Measurements from ENCODE around the gene ARHGEF28.

ARHGEF28 gene

GRCh38 chr5:73663860-73664240 is 37.9 kb downstream of the ARHGEF28 start:
- no peaks in the 10 kb centered on the region for H3K9me3 ChIP-seq (ENCODE audit: insufficient read depth, low read length, severe bottlenecking)
- H3K27me3 ChIP-seq (ENCODE audit: insufficient read depth, low read length, poor library complexity): no peaks in the 10 kb centered on the region
- no peak overlapping the region for H3K9ac ChIP-seq (ENCODE audit: low read depth, low read length)
- H3K36me3 ChIP-seq (ENCODE audit: insufficient read depth, low read length): no peaks in the 10 kb centered on the region
- no peaks in the 10 kb centered on the region for H4K20me1 ChIP-seq (ENCODE audit: insufficient read depth, low read length)
- H3K79me2 ChIP-seq (ENCODE audit: insufficient read depth, low read length): no peaks in the 10 kb centered on the region
- no peak overlapping the region for H3K4me3 ChIP-seq (ENCODE audit: low read depth in 1 of 2, low read length in 2 of 2)
- no peak overlapping the region for H2AFZ ChIP-seq (ENCODE audit: low read depth, low read length)
- TF ChIP-seq EZH2 (IDR thresholded peaks at IDR 0.05; ENCODE audit: borderline replicate concordance, low read depth, low read length, severe bottlenecking): no peak
- TF ChIP-seq, protein P1, sequence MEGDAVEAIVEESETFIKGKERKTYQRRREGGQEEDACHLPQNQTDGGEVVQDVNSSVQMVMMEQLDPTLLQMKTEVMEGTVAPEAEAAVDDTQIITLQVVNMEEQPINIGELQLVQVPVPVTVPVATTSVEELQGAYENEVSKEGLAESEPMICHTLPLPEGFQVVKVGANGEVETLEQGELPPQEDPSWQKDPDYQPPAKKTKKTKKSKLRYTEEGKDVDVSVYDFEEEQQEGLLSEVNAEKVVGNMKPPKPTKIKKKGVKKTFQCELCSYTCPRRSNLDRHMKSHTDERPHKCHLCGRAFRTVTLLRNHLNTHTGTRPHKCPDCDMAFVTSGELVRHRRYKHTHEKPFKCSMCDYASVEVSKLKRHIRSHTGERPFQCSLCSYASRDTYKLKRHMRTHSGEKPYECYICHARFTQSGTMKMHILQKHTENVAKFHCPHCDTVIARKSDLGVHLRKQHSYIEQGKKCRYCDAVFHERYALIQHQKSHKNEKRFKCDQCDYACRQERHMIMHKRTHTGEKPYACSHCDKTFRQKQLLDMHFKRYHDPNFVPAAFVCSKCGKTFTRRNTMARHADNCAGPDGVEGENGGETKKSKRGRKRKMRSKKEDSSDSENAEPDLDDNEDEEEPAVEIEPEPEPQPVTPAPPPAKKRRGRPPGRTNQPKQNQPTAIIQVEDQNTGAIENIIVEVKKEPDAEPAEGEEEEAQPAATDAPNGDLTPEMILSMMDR (IDR thresholded peaks at IDR 0.05; ENCODE audit: borderline replicate concordance, extremely low read depth, low read length, poor library complexity, severe bottlenecking): no peak
- no peak for ATAC-seq (ENCODE audit: insufficient read depth, low read depth)
- H3K4me2 ChIP-seq (ENCODE audit: insufficient read depth, low read length): no peak overlapping the region
- DNase-seq: no peak
- no peaks in the 10 kb centered on the region for H3K4me1 ChIP-seq (ENCODE audit: insufficient read depth, low read length)
- H3K27ac ChIP-seq (ENCODE audit: low read length): no peak overlapping the region

- no peak for ATAC-seq (ENCODE audit: insufficient read depth, low read depth)
- H3K9me3 ChIP-seq (ENCODE audit: insufficient read depth, low read length, severe bottlenecking): no peaks in the 10 kb centered on the region
- H3K4me3 ChIP-seq (ENCODE audit: low read depth in 1 of 2, low read length in 2 of 2): no peak overlapping the region
- H4K20me1 ChIP-seq (ENCODE audit: insufficient read depth, low read length): no peaks in the 10 kb centered on the region
- no peak for DNase-seq
- no peak overlapping the region for H2AFZ ChIP-seq (ENCODE audit: low read depth, low read length)
- H3K79me2 ChIP-seq (ENCODE audit: insufficient read depth, low read length): no peaks in the 10 kb centered on the region
- TF ChIP-seq, protein P1 (IDR thresholded peaks at IDR 0.05; ENCODE audit: borderline replicate concordance, extremely low read depth, low read length, poor library complexity, severe bottlenecking): no peak
- no peak for TF ChIP-seq EZH2 (IDR thresholded peaks at IDR 0.05; ENCODE audit: borderline replicate concordance, low read depth, low read length, severe bottlenecking)
- H3K36me3 ChIP-seq (ENCODE audit: insufficient read depth, low read length): no peaks in the 10 kb centered on the region
- H3K27me3 ChIP-seq (ENCODE audit: insufficient read depth, low read length, poor library complexity): no peaks in the 10 kb centered on the region
- H3K9ac ChIP-seq (ENCODE audit: low read depth, low read length): no peak overlapping the region
- no peak overlapping the region for H3K27ac ChIP-seq (ENCODE audit: low read length)
- no peak overlapping the region for H3K4me2 ChIP-seq (ENCODE audit: insufficient read depth, low read length)
- H3K4me1 ChIP-seq (ENCODE audit: insufficient read depth, low read length): no peaks in the 10 kb centered on the region
Measured at GRCh38 chr5:73664796-73665195, 38.8 kb downstream of the ARHGEF28 start.

DNA sequence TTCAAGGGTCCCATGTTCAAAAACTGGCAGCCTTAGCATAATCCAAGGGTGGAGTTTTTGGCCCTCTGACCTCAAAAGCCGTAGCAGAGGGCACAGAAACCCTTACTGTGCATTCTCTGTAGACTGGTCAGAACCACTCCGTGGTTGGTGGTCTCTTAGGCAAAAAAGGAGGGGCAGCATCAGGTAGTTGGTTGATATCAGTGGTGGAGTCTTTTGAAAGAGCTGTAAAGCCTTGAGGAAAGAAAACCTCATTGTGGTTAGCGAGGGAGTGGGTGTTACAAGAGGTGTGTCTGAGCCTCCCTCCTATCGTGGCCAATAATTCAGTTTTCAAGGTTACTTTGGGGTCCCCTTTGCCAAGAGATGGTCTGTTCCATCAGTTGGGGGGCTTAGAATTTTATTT is 40.9 kb downstream of the ARHGEF28 start:
- ATAC-seq (ENCODE audit: insufficient read depth, low read depth): no peak; the same call in 2 of the 3 replicates
- no peaks in the 10 kb centered on the region for H3K4me1 ChIP-seq (ENCODE audit: insufficient read depth, low read length)
- TF ChIP-seq, protein P1 (IDR thresholded peaks at IDR 0.05; ENCODE audit: borderline replicate concordance, extremely low read depth, low read length, poor library complexity, severe bottlenecking): no peak
- TF ChIP-seq EZH2 (IDR thresholded peaks at IDR 0.05; ENCODE audit: borderline replicate concordance, low read depth, low read length, severe bottlenecking): no peak
- H3K36me3 ChIP-seq (ENCODE audit: insufficient read depth, low read length): no peaks in the 10 kb centered on the region
- H3K4me3 ChIP-seq (ENCODE audit: low read depth in 1 of 2, low read length in 2 of 2): no peak overlapping the region
- H4K20me1 ChIP-seq (ENCODE audit: insufficient read depth, low read length): no peaks in the 10 kb centered on the region
- H3K79me2 ChIP-seq (ENCODE audit: insufficient read depth, low read length): no peaks in the 10 kb centered on the region
- no peak overlapping the region for H3K9ac ChIP-seq (ENCODE audit: low read depth, low read length)
- H3K4me2 ChIP-seq (ENCODE audit: insufficient read depth, low read length): no peak overlapping the region
- no peaks in the 10 kb centered on the region for H3K27me3 ChIP-seq (ENCODE audit: insufficient read depth, low read length, poor library complexity)
- no peak overlapping the region for H2AFZ ChIP-seq (ENCODE audit: low read depth, low read length)
- no peak for DNase-seq
- H3K27ac ChIP-seq (ENCODE audit: low read length): no peak overlapping the region
- H3K9me3 ChIP-seq (ENCODE audit: insufficient read depth, low read length, severe bottlenecking): no peaks in the 10 kb centered on the region

DNA sequence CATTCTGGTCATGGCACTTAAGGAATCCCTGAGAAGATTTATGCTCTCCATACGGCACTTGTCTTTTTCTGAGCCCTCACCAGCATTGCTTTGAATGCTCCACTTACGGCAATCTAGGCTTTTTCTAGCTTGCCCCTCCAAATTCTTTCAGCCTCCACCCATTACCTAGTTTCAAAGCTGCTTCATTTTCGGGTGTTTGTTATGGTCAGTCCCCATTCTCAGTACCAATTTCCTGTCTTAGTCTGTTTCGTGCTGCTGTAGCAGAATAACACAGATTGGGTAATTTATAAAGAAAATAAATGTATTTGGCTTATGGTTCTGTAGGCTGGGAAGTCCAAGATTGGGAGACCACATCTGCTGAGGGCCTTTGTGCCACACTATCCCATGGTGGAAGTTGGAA is 42.0 kb downstream of the ARHGEF28 start:
- ATAC-seq (ENCODE audit: insufficient read depth, low read depth): no peak
- H3K27ac ChIP-seq (ENCODE audit: low read length): no peak overlapping the region
- DNase-seq: no peak
- TF ChIP-seq EZH2 (IDR thresholded peaks at IDR 0.05; ENCODE audit: borderline replicate concordance, low read depth, low read length, severe bottlenecking): no peak
- TF ChIP-seq, protein P1 (IDR thresholded peaks at IDR 0.05; ENCODE audit: borderline replicate concordance, extremely low read depth, low read length, poor library complexity, severe bottlenecking): no peak
- no peak overlapping the region for H3K4me3 ChIP-seq (ENCODE audit: low read depth in 1 of 2, low read length in 2 of 2)
- H3K9ac ChIP-seq (ENCODE audit: low read depth, low read length): no peak overlapping the region
- no peaks in the 10 kb centered on the region for H4K20me1 ChIP-seq (ENCODE audit: insufficient read depth, low read length)
- no peaks in the 10 kb centered on the region for H3K27me3 ChIP-seq (ENCODE audit: insufficient read depth, low read length, poor library complexity)
- H3K9me3 ChIP-seq (ENCODE audit: insufficient read depth, low read length, severe bottlenecking): no peaks in the 10 kb centered on the region
- H3K79me2 ChIP-seq (ENCODE audit: insufficient read depth, low read length): no peaks in the 10 kb centered on the region
- no peak overlapping the region for H3K4me2 ChIP-seq (ENCODE audit: insufficient read depth, low read length)
- no peaks in the 10 kb centered on the region for H3K4me1 ChIP-seq (ENCODE audit: insufficient read depth, low read length)
- H3K36me3 ChIP-seq (ENCODE audit: insufficient read depth, low read length): no peaks in the 10 kb centered on the region
- no peak overlapping the region for H2AFZ ChIP-seq (ENCODE audit: low read depth, low read length)

Data from DND-41 (cell line).